ENCODE data around the gene ELK1.
"Not testable (repeated sequence)": the region's sequence is repeated elsewhere in the genome, so short reads cannot be mapped to it uniquely, and the experiment has no call there.

ELK1 gene

GRCh38 chrX:47612418-47612817, 37.9 kb downstream of the ELK1 start:
- no peak for DNase-seq (ENCODE audit: insufficient read length, low spot score)
- no peak for FAIRE-seq
- TF ChIP-seq POLR2A (IDR thresholded peaks at IDR 0.05; ENCODE audit: low read depth, low read length), result no peak

GRCh38 chrX:47611926-47612325, 38.4 kb downstream of the ELK1 start:
- FAIRE-seq (no peak), DNase-seq (ENCODE audit: insufficient read length, low spot score) (no peak)
- TF ChIP-seq POLR2A (IDR thresholded peaks at IDR 0.05; ENCODE audit: low read depth, low read length), result no peak

- TF ChIP-seq POLR2A (IDR thresholded peaks at IDR 0.05; ENCODE audit: low read depth, low read length), result no peak
- DNase-seq (ENCODE audit: insufficient read length, low spot score), result no peak
- FAIRE-seq, result no peak
Observed at GRCh38 chrX:47611489-47611888, 38.9 kb downstream of the ELK1 start.

- FAIRE-seq, result no peak
- TF ChIP-seq POLR2A (IDR thresholded peaks at IDR 0.05; ENCODE audit: low read depth, low read length), result no peak
Observed at GRCh38 chrX:47610511-47610910, 39.9 kb downstream of the ELK1 start.

GRCh38 chrX:47608130-47608810, 42.1 kb downstream of the ELK1 start:
- DNase-seq (ENCODE audit: insufficient read length, low spot score) (no peak), FAIRE-seq (no peak)
- TF ChIP-seq POLR2A (IDR thresholded peaks at IDR 0.05; ENCODE audit: low read depth, low read length), result no peak

More at GRCh38 chrX:47610511-47610910, 39.9 kb downstream of the ELK1 start:
- DNase-seq (ENCODE audit: insufficient read length, low spot score), result no peak

- DNase-seq (ENCODE audit: insufficient read length, low spot score), result no peak
- no peak for FAIRE-seq
- no peak for TF ChIP-seq POLR2A (IDR thresholded peaks at IDR 0.05; ENCODE audit: low read depth, low read length)
Observed at GRCh38 chrX:47607091-47607490, 43.3 kb downstream of the ELK1 start.

- no peak for TF ChIP-seq POLR2A (IDR thresholded peaks at IDR 0.05; ENCODE audit: low read depth, low read length)
- DNase-seq (ENCODE audit: insufficient read length, low spot score), result no peak
- no peak for FAIRE-seq
Observed at GRCh38 chrX:47605024-47605423, 45.3 kb downstream of the ELK1 start.

GRCh38 chrX:47603125-47603524, 47.2 kb downstream of the ELK1 start:
- not testable (repeated sequence) for FAIRE-seq; DNase-seq (ENCODE audit: insufficient read length, low spot score)

GRCh38 chrX:47597222-47597621, 53.1 kb downstream of the ELK1 start:
- TF ChIP-seq POLR2A (IDR thresholded peaks at IDR 0.05; ENCODE audit: low read depth, low read length), result no peak
- FAIRE-seq (no peak), DNase-seq (ENCODE audit: insufficient read length, low spot score) (no peak)

GRCh38 chrX:47596256-47596655, 54.1 kb downstream of the ELK1 start:
- no peak for FAIRE-seq
- no peak for TF ChIP-seq POLR2A (IDR thresholded peaks at IDR 0.05; ENCODE audit: low read depth, low read length)
- no peak for DNase-seq (ENCODE audit: insufficient read length, low spot score)

GRCh38 chrX:47595716-47596251, 54.6 kb downstream of the ELK1 start:
- no peak for FAIRE-seq
- no peak for DNase-seq (ENCODE audit: insufficient read length, low spot score)

GRCh38 chrX:47593522-47593921, 56.8 kb downstream of the ELK1 start:
- no peak for DNase-seq (ENCODE audit: insufficient read length, low spot score)
- TF ChIP-seq POLR2A (IDR thresholded peaks at IDR 0.05; ENCODE audit: low read depth, low read length), result no peak
- no peak for FAIRE-seq

More at GRCh38 chrX:47595716-47596251, 54.6 kb downstream of the ELK1 start:
- TF ChIP-seq POLR2A (IDR thresholded peaks at IDR 0.05; ENCODE audit: low read depth, low read length), result no peak

- no peak for FAIRE-seq
- no peak for DNase-seq (ENCODE audit: insufficient read length, low spot score)
- TF ChIP-seq POLR2A (IDR thresholded peaks at IDR 0.05; ENCODE audit: low read depth, low read length), result no peak
Observed at GRCh38 chrX:47590984-47591383, 59.4 kb downstream of the ELK1 start.

- DNase-seq (ENCODE audit: insufficient read length, low spot score), result no peak
- TF ChIP-seq POLR2A (IDR thresholded peaks at IDR 0.05; ENCODE audit: low read depth, low read length), result no peak
- FAIRE-seq, result no peak
Observed at GRCh38 chrX:47587906-47588735, 62.2 kb downstream of the ELK1 start.
